HG03097 (cell line): ENCODE measurements around the gene TMEM94.
"Not testable (repeated sequence)": the region's sequence is repeated elsewhere in the genome, so short reads cannot be mapped to it uniquely, and the experiment has no call there.

Experiments
- ATAC-seq: cut with Tn5 transposase; IDR thresholded peaks from one replicate; pipeline ENCODE4 v1.9.1; 2021; ENCODE audit not compliant: unreplicated experiment, low FRiP score

The TMEM94 gene

DNA sequence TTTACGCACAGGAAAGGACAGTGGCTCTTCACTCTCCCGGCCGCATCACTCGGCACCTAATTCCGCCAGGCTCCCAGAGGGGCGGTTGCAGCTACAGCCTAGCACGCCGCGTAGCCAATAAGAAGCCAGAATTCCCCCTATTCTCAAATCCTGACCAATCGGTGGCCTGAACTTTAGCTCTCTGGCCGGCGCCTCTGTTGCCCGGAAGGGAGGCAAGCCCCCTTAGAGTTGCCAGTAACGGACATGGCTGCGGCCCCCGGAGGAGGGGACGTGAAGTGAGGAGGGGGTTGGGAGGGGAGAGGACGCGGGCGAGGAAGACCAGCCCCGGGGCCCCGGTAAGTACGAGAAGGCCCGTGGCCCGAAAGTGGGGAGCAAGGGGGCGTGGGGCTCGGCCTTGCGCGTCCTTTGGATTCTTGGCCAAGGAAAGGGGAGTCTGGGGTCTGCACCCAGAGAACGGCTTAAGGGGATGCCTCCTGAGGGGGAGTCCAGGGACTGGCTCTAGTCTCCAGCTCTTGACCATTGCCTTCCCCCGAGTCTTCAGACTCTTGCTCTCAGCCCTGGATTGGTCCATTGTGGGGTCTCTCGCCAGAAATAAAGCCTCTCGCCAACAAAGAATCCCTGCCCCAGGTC is at the start of gene TMEM94:
Gene TMEM94, plus strand, starts transcription at position 219 of the 630 bp plus-strand sequence. CDS start 15,271 bp downstream, outside the sequence.
- peak; percentile 78 for ATAC-seq

DNA sequence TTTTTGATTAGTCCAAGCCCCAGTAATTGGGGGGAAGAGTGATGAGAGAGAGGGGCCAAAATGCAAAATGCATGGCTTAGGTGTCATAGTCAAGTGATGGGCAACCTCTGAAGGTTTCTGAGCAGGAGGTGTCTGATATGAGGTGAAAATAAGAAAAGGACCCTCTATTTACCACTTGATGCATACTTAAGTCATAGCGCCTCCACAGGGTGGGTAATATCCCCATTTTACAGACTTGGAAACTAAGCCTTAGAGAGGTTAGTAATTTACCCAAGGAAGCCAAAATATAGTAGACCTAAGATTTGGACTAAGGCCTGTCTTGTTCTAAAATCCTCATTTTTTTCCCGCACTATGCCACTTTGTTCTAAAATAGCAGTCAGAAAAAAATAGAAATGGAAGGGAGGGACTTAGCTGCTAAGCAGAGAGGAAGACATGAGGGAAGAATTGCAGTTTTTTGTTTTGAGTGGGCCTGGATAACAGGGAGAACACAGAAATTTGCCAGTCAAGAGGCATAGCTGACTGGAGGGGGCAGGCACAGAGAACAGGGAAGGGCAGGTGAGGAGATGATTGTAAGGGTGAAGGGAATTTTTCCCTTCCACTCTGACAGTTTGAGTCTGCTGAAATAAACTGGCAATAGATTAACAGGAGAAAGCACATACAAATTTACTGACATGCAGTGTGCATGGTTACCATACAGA is 48.6 kb upstream of the TMEM94 start:
- no peak for ATAC-seq

DNA sequence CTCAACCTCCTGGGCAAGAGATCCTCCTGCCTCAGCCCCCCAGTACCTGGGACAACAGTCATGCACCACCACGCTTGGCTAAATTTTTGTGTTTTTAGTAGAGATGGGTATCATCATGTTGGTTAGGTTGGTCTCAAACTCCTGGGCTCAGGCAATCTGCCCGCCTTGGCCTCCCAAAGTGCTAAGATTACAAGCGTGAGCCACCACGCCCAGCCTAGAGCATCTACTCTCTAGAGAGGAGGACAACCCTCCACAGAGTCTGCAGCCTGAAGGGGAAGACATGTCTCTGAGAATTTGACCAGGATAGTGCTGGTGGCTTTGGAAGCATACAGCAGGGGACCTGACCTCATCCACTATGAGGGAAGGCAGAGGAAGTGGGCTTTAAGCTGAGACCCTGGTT is 46.3 kb upstream of the TMEM94 start:
- no peak for ATAC-seq

DNA sequence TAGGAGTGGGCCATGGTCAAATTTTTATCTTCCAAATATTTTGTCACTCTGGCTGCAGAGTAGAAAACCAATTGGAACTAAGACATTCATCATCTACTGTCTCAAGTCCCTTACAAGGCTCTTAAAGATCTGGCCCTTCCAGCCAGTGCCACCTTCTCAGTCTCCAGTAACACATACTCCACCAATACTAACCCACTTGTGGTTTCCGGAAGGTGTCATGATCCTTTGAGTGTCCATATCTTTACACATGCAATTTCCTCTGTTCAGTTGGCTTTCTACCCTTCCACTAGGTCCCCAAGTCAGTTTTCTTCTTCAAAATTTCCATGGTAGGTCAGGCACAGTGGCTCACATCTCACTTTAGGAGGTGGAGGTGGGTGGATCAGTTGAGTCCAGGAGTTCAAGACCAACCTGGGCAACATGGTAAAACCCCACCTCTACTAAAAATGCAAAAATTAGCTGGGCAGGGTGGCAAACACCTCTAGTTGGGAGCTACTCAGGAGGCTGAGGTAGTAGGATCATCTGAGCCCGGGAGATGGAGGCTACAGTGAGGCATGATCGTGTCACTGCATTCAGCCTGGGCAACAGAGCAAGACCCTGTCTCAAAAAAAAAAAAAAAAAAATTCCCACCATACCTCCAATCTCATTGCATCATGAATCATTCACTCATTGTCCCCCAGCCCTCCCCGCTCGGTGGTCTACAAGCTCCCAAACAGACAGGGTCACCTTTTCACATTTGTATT is 44.9 kb upstream of the TMEM94 start:
- no peak for ATAC-seq

DNA sequence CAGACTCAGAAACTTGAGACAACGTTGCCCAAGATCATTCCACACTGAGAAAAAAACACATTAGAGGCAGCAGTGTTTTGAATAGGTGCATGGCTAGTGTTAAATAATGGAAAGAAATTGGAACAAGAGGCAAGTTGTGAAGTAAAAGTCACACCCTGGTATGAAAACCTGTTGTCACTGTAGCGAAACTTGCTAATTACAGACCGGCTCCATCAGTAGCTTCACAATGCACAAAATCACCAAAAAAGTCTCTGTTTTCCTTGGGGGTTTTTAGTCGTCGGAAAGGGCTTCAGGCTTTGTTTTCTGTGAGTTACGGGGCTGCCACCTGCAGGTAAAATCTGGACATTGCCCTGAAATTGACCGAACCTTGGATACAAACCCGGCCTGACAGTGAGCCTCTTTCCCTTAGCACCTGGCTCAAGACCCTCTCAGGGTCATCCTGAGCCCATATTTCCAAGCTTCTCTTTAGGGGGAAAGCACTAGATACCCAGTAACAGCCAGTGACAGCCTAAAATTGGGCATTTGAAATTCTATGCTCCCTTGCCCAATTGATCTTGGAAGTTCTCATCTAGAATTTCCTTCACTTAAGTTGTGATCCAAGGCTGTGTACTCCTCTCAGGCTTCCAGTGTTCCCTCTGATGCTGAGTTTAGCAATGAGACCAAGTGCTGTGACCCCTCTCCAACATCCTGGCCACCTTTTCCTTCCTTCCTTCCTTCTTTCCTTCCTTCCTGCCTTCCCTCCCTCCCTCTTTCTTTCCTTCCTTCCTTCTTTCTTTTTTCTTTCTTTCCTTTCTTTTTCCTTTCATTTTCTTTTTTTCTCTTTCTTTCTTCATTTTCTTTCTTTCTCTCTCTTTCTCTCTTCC is 43.7 kb upstream of the TMEM94 start:
- peak; percentile 65 for ATAC-seq

DNA sequence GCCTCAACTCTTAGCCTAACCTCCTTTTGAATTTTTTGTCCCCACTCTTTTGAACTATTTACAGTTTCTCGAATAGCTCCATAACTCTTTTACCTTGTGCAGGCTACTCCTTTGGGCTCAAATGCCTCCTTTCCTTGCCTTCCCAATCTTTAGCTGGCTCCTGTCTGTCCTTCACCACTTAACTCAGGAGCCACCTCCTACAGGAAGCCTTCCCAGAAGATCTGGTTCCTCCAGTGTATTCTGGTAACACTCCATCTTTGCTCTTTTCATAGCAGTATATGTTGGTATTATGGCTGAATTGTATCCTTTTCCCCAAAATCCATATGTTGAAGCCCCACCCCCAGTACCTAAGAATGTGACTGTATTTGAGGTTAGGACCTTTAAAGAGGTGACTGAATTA is 41.9 kb upstream of the TMEM94 start:
- ATAC-seq, result no peak

DNA sequence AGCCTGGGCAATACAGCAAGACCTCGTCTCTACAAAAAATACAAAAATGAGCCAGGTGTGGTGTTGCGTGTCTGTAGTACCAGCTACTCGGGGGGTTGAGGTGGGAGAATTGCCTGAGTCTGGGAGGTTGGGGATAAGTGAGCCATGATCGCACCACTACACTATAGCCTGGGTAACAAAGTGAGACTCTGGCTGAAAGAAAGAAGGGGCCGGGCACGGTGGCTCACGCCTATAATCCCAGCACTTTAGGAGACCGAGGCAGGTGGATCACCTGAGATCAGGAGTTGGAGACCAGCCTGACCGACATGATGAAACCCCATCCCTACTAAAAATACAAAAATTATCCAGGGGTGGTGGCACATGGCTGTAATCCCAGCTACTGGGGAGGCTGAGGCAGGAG is 40.4 kb upstream of the TMEM94 start:
- no peak for ATAC-seq

DNA sequence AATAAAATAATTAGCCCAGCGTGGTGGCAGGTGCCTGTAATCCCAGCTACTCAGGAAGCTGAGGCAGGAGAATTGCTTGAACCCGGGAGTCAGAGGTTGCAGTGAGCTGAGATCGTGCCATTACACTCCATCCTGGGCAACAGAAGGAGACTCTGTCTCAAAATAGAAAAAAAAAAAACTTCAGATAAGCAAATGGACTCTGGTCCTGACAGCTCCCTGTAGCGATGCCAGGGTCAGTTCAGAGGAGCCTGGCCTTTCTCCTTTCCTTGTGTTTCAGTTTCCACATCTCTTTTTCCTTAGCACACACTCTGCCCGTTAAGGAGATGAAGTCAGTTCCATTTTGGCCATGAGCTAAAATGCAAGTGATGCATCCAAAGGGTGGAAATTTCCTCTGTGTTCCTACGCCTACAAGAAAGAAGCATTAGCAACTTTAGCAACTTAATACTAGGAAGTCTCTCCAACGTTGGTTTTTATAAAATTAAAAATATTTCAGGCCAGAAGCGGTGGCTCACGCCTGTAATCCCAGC is 39.3 kb upstream of the TMEM94 start:
- ATAC-seq, result no peak

DNA sequence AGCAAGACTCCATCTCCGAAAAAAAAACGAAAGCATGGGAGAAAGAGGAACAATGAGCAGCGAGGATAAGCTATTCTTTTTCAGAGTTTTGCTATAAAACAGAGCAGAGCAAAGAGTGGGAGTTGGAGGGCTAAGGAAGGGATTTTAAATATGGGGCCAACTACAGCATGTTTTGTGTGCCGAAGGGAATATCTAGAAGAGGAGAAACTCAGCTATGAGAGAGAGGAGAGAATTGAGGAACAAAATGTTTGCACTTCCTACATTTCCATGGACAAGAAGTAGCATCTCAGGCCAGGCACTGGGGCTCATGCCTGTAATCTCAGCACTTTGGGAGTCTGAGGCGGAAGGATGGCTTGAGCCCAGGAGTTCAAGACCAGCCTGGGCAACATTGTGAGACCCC is 37.9 kb upstream of the TMEM94 start:
- ATAC-seq, result no peak

DNA sequence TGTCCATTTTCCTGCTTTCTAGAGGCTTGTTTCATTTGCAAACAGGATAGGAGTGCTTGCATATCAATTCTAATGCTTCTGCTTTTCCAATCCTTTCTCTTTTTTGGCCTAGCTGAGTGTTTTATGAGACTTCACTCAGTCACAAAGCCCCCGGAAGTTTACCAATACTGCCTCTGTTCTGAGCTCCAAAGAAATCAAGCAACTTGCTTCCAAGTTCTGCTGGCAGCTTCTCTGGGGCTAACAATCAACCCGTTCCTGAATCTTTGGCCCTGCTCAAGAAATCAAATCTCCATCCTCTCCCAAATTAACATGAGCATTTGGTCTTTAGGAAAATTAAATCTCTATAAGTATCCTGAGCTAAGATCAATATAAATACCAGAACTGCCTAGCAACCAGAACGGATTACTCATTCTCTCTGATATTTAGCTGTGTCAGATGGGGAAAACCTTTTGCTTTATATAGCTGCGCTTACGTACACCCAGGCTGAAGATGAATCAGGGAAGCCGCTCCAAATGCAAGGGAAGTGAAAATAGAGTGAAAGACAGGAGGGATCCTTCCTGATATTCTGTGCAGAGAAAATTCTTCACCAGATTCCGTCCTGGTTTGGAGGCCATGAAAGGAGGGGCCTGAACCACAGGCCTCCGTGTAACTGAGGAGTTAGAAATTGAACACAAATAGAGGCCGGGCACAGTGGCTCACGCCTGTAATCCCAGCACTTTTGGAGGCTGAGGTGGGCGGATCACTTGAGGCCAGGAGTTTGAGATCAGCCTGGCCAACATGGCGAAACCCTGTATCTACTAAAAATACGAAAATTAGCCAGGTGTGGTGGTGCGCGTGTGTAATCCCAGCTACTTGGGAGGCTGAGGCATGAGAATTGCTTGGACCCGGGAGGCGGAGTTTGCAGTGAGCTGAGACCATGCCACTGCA is 27.6 kb upstream of the TMEM94 start:
- ATAC-seq, result no peak

DNA sequence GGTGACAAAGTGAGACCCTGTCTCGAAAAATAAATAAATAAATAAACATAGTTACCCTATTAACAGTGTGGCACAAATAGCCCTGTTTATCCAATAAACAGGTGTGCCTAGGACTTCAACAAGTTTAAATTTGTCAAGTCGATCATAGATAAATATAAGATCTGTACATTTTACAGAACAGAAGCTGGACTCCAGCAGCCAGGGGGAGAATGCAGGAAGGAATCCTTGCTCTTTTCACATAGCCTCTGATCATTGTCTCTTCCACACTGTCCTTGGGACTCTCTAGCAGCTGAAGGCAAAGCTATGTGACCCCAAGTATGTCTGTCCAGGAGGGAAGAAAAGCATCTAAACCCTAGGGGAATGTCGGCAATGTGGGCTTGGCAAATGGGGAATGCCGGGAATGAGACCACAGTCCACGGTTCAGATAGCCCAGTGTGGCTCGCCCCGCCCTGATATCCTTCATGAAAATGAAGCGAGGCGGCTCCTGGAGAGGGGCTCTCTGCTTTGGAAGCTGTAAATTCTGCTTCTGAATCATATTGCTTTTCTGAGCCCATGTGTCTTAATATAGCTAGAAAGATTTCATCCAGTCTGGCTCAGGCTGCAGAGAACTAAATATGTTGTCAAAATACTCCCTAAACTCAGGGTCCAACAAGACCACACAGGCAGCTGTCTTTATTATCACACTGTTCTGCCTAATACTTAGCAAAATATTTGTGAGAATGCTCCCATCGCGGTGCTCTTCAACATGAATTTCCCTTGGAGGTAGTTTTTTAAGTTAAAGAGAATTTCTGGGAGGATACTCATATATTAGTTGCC is 26.1 kb upstream of the TMEM94 start:
- no peak for ATAC-seq

DNA sequence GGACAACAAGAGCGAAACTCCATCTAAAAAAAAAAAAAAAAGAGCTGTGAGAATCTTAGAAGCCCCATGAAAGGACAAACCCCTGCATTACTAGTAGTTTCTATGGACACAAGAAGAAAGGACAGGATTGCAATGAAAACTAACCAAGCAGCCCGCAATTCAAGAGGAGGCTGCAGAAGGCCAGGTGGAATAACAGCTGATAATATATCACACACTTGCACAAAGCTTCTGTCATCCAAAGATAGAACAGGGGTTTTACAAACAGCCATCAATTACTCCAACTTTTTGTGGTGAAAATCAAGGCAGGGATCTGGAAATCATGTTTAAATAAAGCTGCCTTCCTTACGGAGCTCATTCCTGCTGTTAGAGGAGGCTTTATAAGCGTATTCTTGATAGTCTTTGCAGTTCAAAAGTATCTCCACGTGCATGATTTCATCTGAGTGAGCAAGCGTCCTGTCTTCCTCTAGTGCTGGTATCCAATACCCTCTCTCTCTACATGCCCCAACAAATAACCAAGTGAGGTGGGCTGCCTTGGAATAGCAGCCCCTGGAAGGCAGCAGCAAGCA is 23.1 kb upstream of the TMEM94 start:
- no peak for ATAC-seq

DNA sequence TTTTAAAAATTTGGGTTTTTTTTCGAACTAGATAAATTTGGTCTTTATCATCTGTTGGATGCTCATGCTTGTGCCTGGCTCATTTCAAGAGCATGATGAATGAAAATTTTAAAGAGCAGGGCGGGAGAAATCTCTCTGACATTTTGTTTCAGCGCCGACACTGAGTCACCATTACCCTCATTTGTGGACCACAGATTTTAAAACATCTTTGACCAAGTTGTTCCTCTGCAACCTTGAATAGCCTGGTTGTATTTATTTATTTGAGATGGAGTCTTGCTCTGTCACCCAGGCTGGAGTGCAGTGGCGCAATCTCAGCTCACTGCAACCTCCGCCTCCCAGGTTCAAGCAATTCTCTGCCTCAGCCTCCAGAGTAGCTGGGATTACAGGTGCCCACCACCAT is 22.0 kb upstream of the TMEM94 start:
- ATAC-seq, result not testable (repeated sequence)

DNA sequence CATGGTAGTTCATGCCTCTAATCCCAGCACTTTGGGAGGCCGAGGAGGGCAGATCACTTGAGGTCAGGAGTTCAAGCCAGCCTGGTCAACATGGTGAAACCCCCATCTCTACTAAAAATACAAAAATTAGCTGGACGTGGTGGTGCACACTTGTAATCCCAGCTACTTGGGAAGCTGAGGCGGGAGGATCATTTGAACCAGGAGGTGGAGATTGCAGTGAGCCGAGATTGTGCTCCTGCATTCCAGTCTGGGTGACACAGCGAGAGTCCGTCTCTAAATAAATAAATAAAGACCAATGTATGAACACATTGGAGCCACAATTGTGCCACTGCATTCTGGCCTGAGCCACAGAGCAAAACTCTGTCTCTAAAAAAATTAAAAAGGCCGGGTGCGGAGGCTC is 19.0 kb upstream of the TMEM94 start:
- ATAC-seq, result not testable (repeated sequence)

DNA sequence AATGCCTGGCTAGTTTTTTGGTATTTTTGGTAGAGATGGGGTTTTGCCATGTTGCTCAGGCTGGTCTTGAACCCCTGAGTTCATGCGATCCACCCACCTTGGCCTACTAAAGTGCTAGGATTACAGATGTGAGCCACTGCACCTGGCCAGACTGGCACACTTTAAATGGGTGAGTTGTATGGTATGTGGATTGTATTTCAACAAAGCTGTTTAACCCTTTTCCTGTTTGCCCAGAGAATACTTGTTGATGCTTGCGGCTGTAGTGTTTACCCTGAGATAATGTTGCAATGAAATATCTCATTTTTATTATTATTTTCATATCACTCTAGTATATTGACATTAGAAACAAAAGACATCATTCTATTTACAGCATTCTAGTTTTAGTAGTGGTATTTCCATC is 17.1 kb upstream of the TMEM94 start:
- ATAC-seq, result no peak

DNA sequence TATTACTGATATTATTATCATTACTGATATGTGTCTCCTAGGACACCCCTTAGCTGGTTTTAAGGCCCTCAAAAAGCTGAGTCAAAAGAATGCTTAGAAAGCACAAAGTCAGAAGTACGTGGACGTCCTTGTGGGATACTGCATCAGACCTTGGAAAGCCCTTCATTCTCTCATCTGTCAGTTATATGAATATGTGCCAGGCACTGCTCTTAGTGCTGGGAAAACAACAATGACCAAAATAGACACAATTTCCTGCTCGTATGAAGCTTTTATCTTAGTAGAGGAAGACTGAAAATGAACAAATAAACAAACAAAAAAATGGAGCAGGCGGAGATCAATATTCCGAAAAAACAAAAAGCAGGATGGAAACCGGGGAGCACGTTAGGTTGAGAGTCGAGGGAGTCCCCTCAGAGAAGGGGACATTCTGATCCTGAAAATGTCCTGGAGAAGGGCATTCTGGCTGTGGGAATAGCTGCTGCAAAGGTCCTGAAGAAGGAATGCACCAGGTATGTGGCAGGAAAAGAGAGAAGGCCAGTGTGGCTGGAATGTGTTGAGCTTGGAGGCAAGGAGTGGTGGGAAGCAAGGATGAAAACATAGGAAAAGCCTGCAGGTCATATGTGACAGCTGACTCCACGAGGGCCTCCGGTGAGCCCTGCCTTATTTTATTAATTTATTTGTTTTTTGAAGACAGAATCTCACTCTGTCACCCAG is 15.5 kb upstream of the TMEM94 start:
- ATAC-seq, result no peak

DNA sequence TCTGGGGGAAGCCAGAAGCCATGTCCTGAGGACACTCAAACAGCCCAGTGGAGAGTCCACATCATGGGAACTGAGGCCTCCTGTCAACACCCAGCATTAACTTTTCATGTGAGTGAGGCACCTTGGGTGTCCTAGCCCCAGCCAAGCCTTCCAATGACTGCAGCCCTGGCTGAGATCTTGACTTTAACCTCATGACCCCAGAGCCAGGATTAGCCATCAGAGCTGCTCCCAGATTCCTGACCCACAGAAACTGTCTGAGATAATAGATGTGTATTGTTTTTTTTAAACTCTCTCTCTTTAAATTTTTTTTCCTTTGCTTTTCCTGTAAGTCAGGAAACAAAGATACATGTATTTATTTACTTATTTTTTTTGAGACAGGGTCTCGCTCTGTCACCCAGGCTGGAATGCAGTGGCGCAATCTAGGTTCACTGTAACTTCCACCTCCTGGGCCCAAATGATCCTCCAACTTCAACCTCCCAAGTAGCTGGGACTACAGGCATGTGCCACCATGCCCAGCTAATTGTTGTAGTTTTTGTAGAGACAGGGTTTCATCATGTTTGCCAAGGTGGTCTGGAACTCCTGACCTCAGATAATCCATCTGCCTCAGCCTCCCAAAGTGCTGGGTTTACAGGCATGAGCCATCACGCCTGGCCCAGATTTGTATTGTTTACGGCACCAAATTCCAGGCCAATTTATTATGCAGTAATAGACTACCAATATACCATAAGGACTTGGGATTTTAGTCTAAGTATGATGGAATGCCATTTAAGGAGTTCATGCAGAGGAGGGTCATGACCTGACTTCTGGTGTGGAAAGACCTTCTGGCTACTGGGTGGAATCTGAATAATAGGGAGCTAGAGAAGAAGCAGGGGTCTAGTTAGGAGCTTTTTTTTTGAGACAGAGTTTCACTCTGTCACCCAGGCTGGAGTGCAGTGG is 14.0 kb upstream of the TMEM94 start:
- no peak for ATAC-seq
